IMR-90 (cell line): Measurements from ENCODE around the gene PRF1. TPM values are rescaled to one million over a fixed set of nuclear protein-coding genes. Genes with fewer than 3 reads are reported as not detected.

Experiments
- ATAC-seq: fragments of 200-7000 bp; cut with Tn5 transposase; 2 replicates; pipeline ENCODE4 v1.9.1; 2020; ENCODE audit warnings: low read depth, mild to moderate bottlenecking, moderate library complexity
- BruUV-seq: library from RNA; stranded (reverse); fragments of 400-500 nt; replicated peaks from 2 replicates; lab custom pipeline; 2021; lab: Mats Ljungman, UMichigan
- CTCF ChIA-PET: fragments of 300-600 bp; formaldehyde crosslinking; extraction: SDS; loops from one replicate; lab custom pipeline; 2021; ENCODE audit warnings: antibody characterized with exemption; lab: Yijun Ruan, JAX
- POLR2A ChIA-PET: fragments of 300-600 bp; sonication (Branson Sonifier 250); formaldehyde crosslinking; loops from one replicate; lab custom pipeline; 2022; ENCODE audit warnings: antibody characterized with exemption; ENCODE audit not compliant: unreplicated experiment; lab: Charles Lee
- DNase-seq: peaks from one replicate; pipeline ENCODE4 v3.0.0; 2013
- H2AFZ ChIP-seq: replicated peaks from 2 replicates; pipeline ENCODE3; 2013; ENCODE audit warnings: low read length, mild to moderate bottlenecking; ENCODE audit not compliant: poor library complexity
- H2AK5ac ChIP-seq: 2 replicates; pipeline ENCODE4 v1.6.1; 2013; ENCODE audit warnings: low read depth, low read length, inconsistent platforms
- H2AK9ac ChIP-seq: replicated peaks from 2 replicates; pipeline ENCODE3; 2013; ENCODE audit warnings: mild to moderate bottlenecking, low read depth, low read length, moderate library complexity; ENCODE audit not compliant: poor library complexity
- H2BK120ac ChIP-seq: 2 replicates; pipeline ENCODE4 v1.6.1; 2013; ENCODE audit warnings: low read depth, low read length, inconsistent platforms
- H2BK15ac ChIP-seq: 3 replicates; pipeline ENCODE4 v1.6.1; 2013; ENCODE audit warnings: low read depth, low read length, inconsistent platforms
- H2BK20ac ChIP-seq: 2 replicates; pipeline ENCODE4 v1.6.1; 2013; ENCODE audit warnings: low read depth, mild to moderate bottlenecking, inconsistent platforms, low read length, moderate library complexity
- H2BK5ac ChIP-seq: 2 replicates; pipeline ENCODE4 v1.6.1; 2013; ENCODE audit warnings: mild to moderate bottlenecking, low read depth, low read length, inconsistent platforms; ENCODE audit not compliant: poor library complexity, severe bottlenecking
- H3K14ac ChIP-seq: replicated peaks from 2 replicates; pipeline ENCODE4 v1.6.1; 2013; ENCODE audit warnings: low read depth, low read length, inconsistent platforms
- H3K18ac ChIP-seq: 2 replicates; pipeline ENCODE4 v1.6.1; 2013; ENCODE audit warnings: low read depth, low read length, control low read depth
- H3K23ac ChIP-seq: 2 replicates; pipeline ENCODE4 v1.6.1; 2013; ENCODE audit warnings: low read depth, low read length, inconsistent platforms
- H3K27ac ChIP-seq: 2 replicates; pipeline ENCODE4 v1.5.1; 2013; ENCODE audit warnings: mild to moderate bottlenecking, control low read depth, low read length; ENCODE audit not compliant: insufficient read depth
- H3K27me3 ChIP-seq: 2 replicates; pipeline ENCODE4 v1.6.1; 2013; ENCODE audit warnings: low read length; ENCODE audit not compliant: control insufficient read depth, insufficient read depth
- H3K36me3 ChIP-seq: 2 replicates; pipeline ENCODE4 v1.6.1; 2013; ENCODE audit warnings: low read length, mixed read lengths; ENCODE audit not compliant: control insufficient read depth, insufficient read depth
- H3K4ac ChIP-seq: 2 replicates; pipeline ENCODE4 v1.6.1; 2013; ENCODE audit warnings: low read depth, low read length, inconsistent platforms
- H3K4me1 ChIP-seq: 2 replicates; pipeline ENCODE4 v1.6.1; 2013; ENCODE audit warnings: low read length, mixed read lengths; ENCODE audit not compliant: control insufficient read depth, insufficient read depth
- H3K4me2 ChIP-seq: 2 replicates; pipeline ENCODE4 v1.6.1; 2013; ENCODE audit warnings: low read depth, mild to moderate bottlenecking, control low read depth, low read length, moderate library complexity
- H3K4me3 ChIP-seq: 2 replicates; pipeline ENCODE4 v1.5.1; 2013; ENCODE audit warnings: low read depth, mild to moderate bottlenecking, control low read depth, low read length, moderate library complexity; ENCODE audit not compliant: insufficient read depth
- H3K56ac ChIP-seq: 2 replicates; pipeline ENCODE4 v1.6.1; 2013; ENCODE audit warnings: low read length, inconsistent platforms; ENCODE audit not compliant: insufficient read depth; ENCODE audit errors: extremely low read depth
- H3K79me1 ChIP-seq, 2 experiments: 2 replicates each; pipeline ENCODE4 v1.6.1; 2013; ENCODE audit warnings: low read length in 2 of 2, inconsistent platforms in 1 of 2, low read depth in 1 of 2
- H3K9ac ChIP-seq: 2 replicates; pipeline ENCODE4 v1.6.1; 2013; ENCODE audit warnings: low read depth, low read length, control low read depth
- H3K9me1 ChIP-seq: 2 replicates; pipeline ENCODE4 v1.6.1; 2013; ENCODE audit warnings: low read length, inconsistent platforms; ENCODE audit not compliant: insufficient read depth
- H3K9me3 ChIP-seq: 2 replicates; pipeline ENCODE4 v1.6.1; 2013; ENCODE audit warnings: low read length; ENCODE audit not compliant: control insufficient read depth, insufficient read depth
- H4K20me1 ChIP-seq: 2 replicates; pipeline ENCODE4 v1.6.1; 2013; ENCODE audit warnings: low read length, inconsistent platforms; ENCODE audit not compliant: insufficient read depth
- H4K5ac ChIP-seq: 2 replicates; pipeline ENCODE4 v1.6.1; 2013; ENCODE audit warnings: mild to moderate bottlenecking, low read depth, low read length, control low read depth
- H4K8ac ChIP-seq, 2 experiments: 2 replicates each; pipeline ENCODE4 v1.6.1; 2013; ENCODE audit warnings: low read depth in 2 of 2, low read length in 2 of 2, control low read depth in 1 of 2, inconsistent platforms in 1 of 2
- H4K91ac ChIP-seq: 2 replicates; pipeline ENCODE4 v1.6.1; 2013; ENCODE audit warnings: low read depth, low read length, inconsistent platforms; ENCODE audit not compliant: insufficient read depth
- BHLHE40 ChIP-seq: fragments of 150-350 bp; IDR thresholded peaks from 2 replicates; pipeline ENCODE4 v1.6.1; 2016; ENCODE audit warnings: mild to moderate bottlenecking, low read depth, low read length
- CEBPB ChIP-seq: IDR thresholded peaks from 2 replicates; pipeline ENCODE4 v1.6.1; 2012; ENCODE audit warnings: low read depth, low read length, improper control_type of control experiment
- CHD1 ChIP-seq: IDR thresholded peaks from 2 replicates; pipeline ENCODE4 v1.6.1; 2012; ENCODE audit warnings: low read depth, low read length, improper control_type of control experiment
- MAFK ChIP-seq: IDR thresholded peaks from 2 replicates; pipeline ENCODE4 v1.6.1; 2012; ENCODE audit warnings: low read depth, low read length, improper control_type of control experiment
- MAZ ChIP-seq: IDR thresholded peaks from 2 replicates; pipeline ENCODE4 v1.6.1; 2012; ENCODE audit warnings: low read depth, mild to moderate bottlenecking, low read length, improper control_type of control experiment, moderate library complexity, borderline replicate concordance
- MXI1 ChIP-seq: IDR thresholded peaks from 2 replicates; pipeline ENCODE4 v1.6.1; 2012; ENCODE audit warnings: low read depth, mild to moderate bottlenecking, low read length, moderate library complexity, borderline replicate concordance
- POLR2A ChIP-seq: IDR thresholded peaks from 2 replicates; pipeline ENCODE4 v1.6.1; 2012; ENCODE audit warnings: mild to moderate bottlenecking, low read depth, low read length
- RAD21 ChIP-seq: IDR thresholded peaks from 2 replicates; pipeline ENCODE4 v1.6.1; 2012; ENCODE audit warnings: low read length, improper control_type of control experiment
- RCOR1 ChIP-seq: IDR thresholded peaks from 2 replicates; pipeline ENCODE4 v1.6.1; 2012; ENCODE audit warnings: mild to moderate bottlenecking, low read length, improper control_type of control experiment; ENCODE audit not compliant: insufficient replicate concordance
- RFX5 ChIP-seq: IDR thresholded peaks from 2 replicates; pipeline ENCODE4 v1.8.0; 2012; ENCODE audit warnings: low read depth, mild to moderate bottlenecking, low read length, moderate library complexity
- SMC3 ChIP-seq: fragments of 150-350 bp; IDR thresholded peaks from 2 replicates; pipeline ENCODE4 v1.6.1; 2016; ENCODE audit warnings: low read depth, mild to moderate bottlenecking, antibody characterized with exemption, low read length, moderate library complexity
- whole genome bisulfite sequencing, 2 experiments: methylation state at CpG; one replicate each; pipeline versions ENCODE4 v1.1.5 to v1.1.7; 2013; ENCODE audit warnings: missing lambda C conversion rate in 2 of 2; ENCODE audit not compliant: insufficient read length in 1 of 2; ENCODE audit errors: extremely low coverage in 2 of 2; 5-methylcytosine and 5-hydroxymethylcytosine counted together
- dilution Hi-C: fragments of 300-500 bp; cut with HindIII; formaldehyde crosslinking; loops from one replicate; pipeline ENCODE4 v1.14.3; 2018; ENCODE audit warnings: low sequenced_read_pairs; ENCODE audit not compliant: unreplicated experiment
- in situ Hi-C: fragments of 300-500 bp; cut with MboI; formaldehyde crosslinking; loops from 3 replicates; pipeline ENCODE4 v1.14.3; 2019; ENCODE audit warnings: low sequenced_read_pairs, inconsistent platforms, mixed read lengths
- intact Hi-C: fragments of 100-400 bp; cut with micrococcal nuclease; formaldehyde crosslinking; loops from 2 replicates; pipeline ENCODE4 v1.10.0; 2022
- polyA plus RNA-seq, 3 experiments: library from polyadenylated mRNA; depleted of rRNA; stranded (reverse); fragments of >200 nt; gene quantifications; 2 replicates each; pipeline ENCODE4 v1.2.3, GENCODE V29; 2012; ENCODE audit warnings: low replicate concordance in 1 of 3
- total RNA-seq: library from RNA; depleted of rRNA; stranded (reverse); fragments of >200 nt; gene quantifications from 2 replicates; pipeline ENCODE4 v1.2.3, GENCODE V29; 2012
- TF ChIP-seq, protein P1 (sequence below): fragments of 150-350 bp; IDR thresholded peaks from 2 replicates; pipeline ENCODE4 v1.6.1; 2016; ENCODE audit warnings: low read depth, mild to moderate bottlenecking, low read length, moderate library complexity, borderline replicate concordance
- TF ChIP-seq, protein P2 (sequence below): fragments of 150-350 bp; IDR thresholded peaks from 2 replicates; pipeline ENCODE4 v1.6.1; 2017; ENCODE audit warnings: mild to moderate bottlenecking, antibody characterized with exemption, low read length, low read depth
- TF ChIP-seq, protein P3 (sequence below): conservative IDR thresholded peaks from 2 replicates; pipeline ENCODE4 v1.5.1; 2012; ENCODE audit warnings: mild to moderate bottlenecking, low read depth, low read length, improper control_type of control experiment

The PRF1 gene
- total and polyA plus RNA-seq, 2 of the 4 experiments (the other 2 are of a cell fraction): not detected

DNA sequence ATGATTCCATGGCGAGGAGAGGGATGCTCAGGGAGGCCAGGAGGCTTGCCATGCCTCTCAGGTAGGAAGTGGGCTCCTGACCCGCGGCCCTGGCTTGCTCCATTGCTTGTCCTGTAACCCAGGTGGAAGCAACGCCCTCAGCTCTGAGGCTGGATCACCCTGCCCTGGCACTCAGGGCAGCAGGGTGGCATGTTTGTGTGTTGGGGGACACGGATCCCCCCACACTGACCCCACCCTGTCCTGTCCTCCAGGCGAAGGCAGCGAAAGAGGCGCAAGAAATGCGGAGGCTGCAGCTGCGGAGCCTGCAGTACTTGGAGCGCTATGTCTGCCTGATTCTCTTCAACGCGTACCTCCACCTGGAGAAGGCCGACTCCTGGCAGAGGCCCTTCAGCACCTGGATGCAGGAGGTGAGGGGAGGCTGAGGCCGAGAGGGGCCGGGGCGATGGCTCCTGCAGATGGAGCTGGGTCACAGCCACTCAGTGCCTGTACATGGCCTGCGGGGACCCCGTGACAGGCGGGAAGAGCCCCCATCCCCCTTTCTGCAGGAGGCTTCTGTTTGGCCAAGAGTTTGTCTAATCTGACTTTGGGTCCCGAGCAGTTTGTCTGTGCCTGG lies 38.3 kb downstream of the PRF1 start:
- Histone ChIP-seq H3K27ac (no peak overlapping the region), H3K56ac (no peak overlapping the region), H2AK9ac (no peak overlapping the region), H2AFZ (no peak overlapping the region), H3K27me3 (peaks cover 23% of the 10 kb centered on the region), H3K9ac (no peak overlapping the region), H3K79me1 (no peaks in the 10 kb centered on the region), H3K4me2 (no peak overlapping the region), H3K36me3 (no peaks in the 10 kb centered on the region), H3K4me1 (no peaks in the 10 kb centered on the region), H3K4ac (no peak overlapping the region), H3K9me1 (no peaks in the 10 kb centered on the region), H3K23ac (no peak overlapping the region), H4K91ac (no peak overlapping the region), H2BK20ac (no peak overlapping the region), H2AK5ac (no peak overlapping the region), H3K18ac (no peak overlapping the region), H4K20me1 (no peaks in the 10 kb centered on the region), H2BK120ac (no peak overlapping the region), H2BK5ac (no peak overlapping the region), H3K9me3 (no peaks in the 10 kb centered on the region), H3K4me3 (no peak overlapping the region), H4K8ac (no peak overlapping the region), H2BK15ac (no peak overlapping the region), H4K5ac (no peak overlapping the region), H3K14ac (no peak overlapping the region)
- no peak for DNase-seq
- dilution Hi-C loops (no loop called here), in situ Hi-C loops (no loop called here), intact Hi-C loops (no loop called here)
- no peak for TF ChIP-seq MAFK
- TF ChIP-seq MXI1: no peak
- no peak for TF ChIP-seq SMC3
- TF ChIP-seq, protein P1, sequence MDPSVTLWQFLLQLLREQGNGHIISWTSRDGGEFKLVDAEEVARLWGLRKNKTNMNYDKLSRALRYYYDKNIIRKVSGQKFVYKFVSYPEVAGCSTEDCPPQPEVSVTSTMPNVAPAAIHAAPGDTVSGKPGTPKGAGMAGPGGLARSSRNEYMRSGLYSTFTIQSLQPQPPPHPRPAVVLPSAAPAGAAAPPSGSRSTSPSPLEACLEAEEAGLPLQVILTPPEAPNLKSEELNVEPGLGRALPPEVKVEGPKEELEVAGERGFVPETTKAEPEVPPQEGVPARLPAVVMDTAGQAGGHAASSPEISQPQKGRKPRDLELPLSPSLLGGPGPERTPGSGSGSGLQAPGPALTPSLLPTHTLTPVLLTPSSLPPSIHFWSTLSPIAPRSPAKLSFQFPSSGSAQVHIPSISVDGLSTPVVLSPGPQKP: no peak
- no peak for TF ChIP-seq RAD21
- no peak for TF ChIP-seq MAZ
- no peak for TF ChIP-seq RFX5
- no peak for TF ChIP-seq POLR2A
- TF ChIP-seq, protein P2, sequence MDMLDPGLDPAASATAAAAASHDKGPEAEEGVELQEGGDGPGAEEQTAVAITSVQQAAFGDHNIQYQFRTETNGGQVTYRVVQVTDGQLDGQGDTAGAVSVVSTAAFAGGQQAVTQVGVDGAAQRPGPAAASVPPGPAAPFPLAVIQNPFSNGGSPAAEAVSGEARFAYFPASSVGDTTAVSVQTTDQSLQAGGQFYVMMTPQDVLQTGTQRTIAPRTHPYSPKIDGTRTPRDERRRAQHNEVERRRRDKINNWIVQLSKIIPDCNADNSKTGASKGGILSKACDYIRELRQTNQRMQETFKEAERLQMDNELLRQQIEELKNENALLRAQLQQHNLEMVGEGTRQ: no peak
- no peak for TF ChIP-seq CHD1
- no peak for TF ChIP-seq BHLHE40
- TF ChIP-seq CEBPB: no peak
- TF ChIP-seq, protein P3, sequence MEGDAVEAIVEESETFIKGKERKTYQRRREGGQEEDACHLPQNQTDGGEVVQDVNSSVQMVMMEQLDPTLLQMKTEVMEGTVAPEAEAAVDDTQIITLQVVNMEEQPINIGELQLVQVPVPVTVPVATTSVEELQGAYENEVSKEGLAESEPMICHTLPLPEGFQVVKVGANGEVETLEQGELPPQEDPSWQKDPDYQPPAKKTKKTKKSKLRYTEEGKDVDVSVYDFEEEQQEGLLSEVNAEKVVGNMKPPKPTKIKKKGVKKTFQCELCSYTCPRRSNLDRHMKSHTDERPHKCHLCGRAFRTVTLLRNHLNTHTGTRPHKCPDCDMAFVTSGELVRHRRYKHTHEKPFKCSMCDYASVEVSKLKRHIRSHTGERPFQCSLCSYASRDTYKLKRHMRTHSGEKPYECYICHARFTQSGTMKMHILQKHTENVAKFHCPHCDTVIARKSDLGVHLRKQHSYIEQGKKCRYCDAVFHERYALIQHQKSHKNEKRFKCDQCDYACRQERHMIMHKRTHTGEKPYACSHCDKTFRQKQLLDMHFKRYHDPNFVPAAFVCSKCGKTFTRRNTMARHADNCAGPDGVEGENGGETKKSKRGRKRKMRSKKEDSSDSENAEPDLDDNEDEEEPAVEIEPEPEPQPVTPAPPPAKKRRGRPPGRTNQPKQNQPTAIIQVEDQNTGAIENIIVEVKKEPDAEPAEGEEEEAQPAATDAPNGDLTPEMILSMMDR: no peak
- no peak for TF ChIP-seq RCOR1
- POLR2A ChIA-PET: no interaction called here
- no TSS peak for BruUV-seq
- no peak for ATAC-seq
- WGBS, 2 experiments: 70% methylated on average over 5 of the region's 21 CpGs; no CpG with 5 or more reads in 1 of the 2 experiments
- CTCF ChIA-PET: no interaction called here
